SKM-1 treated with dmso at 0.1 percent for 144 hours (cell line): ENCODE data around the gene TMEM140.
"Not testable (repeated sequence)": the region's sequence is repeated elsewhere in the genome, so short reads cannot be mapped to it uniquely, and the experiment has no call there.

Experiments used
- DNase-seq: peaks from one replicate; lab custom pipeline; 2025; ENCODE audit not compliant: unreplicated experiment; lab: John Stamatoyannopoulos, UW

Gene TMEM140

GRCh38 chr7:135171581-135172291, 23.9 kb downstream of the TMEM140 start:
- not testable (repeated sequence) for DNase-seq

GRCh38 chr7:135173916-135174315, 26.0 kb downstream of the TMEM140 start:
- DNase-seq, result not testable (repeated sequence)

- DNase-seq, result no peak
Observed at GRCh38 chr7:135174941-135175340, 27.1 kb downstream of the TMEM140 start.

- DNase-seq, result no peak
Observed at GRCh38 chr7:135175931-135176330, 28.1 kb downstream of the TMEM140 start.

GRCh38 chr7:135177028-135177696, 29.3 kb downstream of the TMEM140 start:
- no peak for DNase-seq

- no peak for DNase-seq
Observed at GRCh38 chr7:135178364-135178763, 30.5 kb downstream of the TMEM140 start.

- no peak for DNase-seq
Observed at GRCh38 chr7:135179321-135179925, 31.6 kb downstream of the TMEM140 start.

- DNase-seq, result no peak
Observed at GRCh38 chr7:135180122-135180521, 32.2 kb downstream of the TMEM140 start.

GRCh38 chr7:135181261-135181928, 33.5 kb downstream of the TMEM140 start:
- no peak for DNase-seq

- no peak for DNase-seq
Observed at GRCh38 chr7:135181929-135182678, 34.2 kb downstream of the TMEM140 start.

GRCh38 chr7:135183478-135183877, 35.6 kb downstream of the TMEM140 start:
- DNase-seq, result no peak

- DNase-seq, result no peak
Observed at GRCh38 chr7:135184254-135184841, 36.5 kb downstream of the TMEM140 start.

- DNase-seq, result no peak
Observed at GRCh38 chr7:135185471-135186260, 37.8 kb downstream of the TMEM140 start.

GRCh38 chr7:135186261-135186540, 38.3 kb downstream of the TMEM140 start:
- no peak for DNase-seq

- no peak for DNase-seq
Observed at GRCh38 chr7:135186841-135187253, 39.0 kb downstream of the TMEM140 start.

GRCh38 chr7:135188298-135188984, 40.6 kb downstream of the TMEM140 start:
- no peak for DNase-seq

GRCh38 chr7:135189221-135189662, 41.4 kb downstream of the TMEM140 start:
- no peak for DNase-seq

- DNase-seq, result no peak
Observed at GRCh38 chr7:135189961-135190360, 42.1 kb downstream of the TMEM140 start.

GRCh38 chr7:135190703-135191102, 42.8 kb downstream of the TMEM140 start:
- DNase-seq, result no peak
